ENCODE data around the gene TRAM2. TPM values are rescaled to one million over a fixed set of nuclear protein-coding genes. Genes with fewer than 3 reads are reported as not detected.

TRAM2 gene
- total and polyA plus RNA-seq, 8 donors: 1.9 to 11.2 (median 5.0) TPM

- Histone ChIP-seq H3K36me3 (no peaks in the 10 kb centered on the region), H3K4me1 (peaks cover 0 to 3% (median 0%) of the 10 kb centered on the region in 3 donors), H3K27ac (no peak overlapping the region), H3K27me3 (no peaks in the 10 kb centered on the region), H3K4me3 (no peak overlapping the region), H3K9me3 (no peaks in the 10 kb centered on the region)
- DNase-seq: no peak
- WGBS, 2 donors: 80 to 83% methylated on average over 6 of the region's 6 CpGs
- intact Hi-C loops (cut with DNase I): no loop called here
- peak in 1 of 4 donors; percentile 17 for ATAC-seq
- FAIRE-seq: no peak
- no peak for TF ChIP-seq CTCF (IDR thresholded peaks at IDR 0.05)
These were observed 18.4 kb downstream of the TRAM2 start for GRCh38 chr6:52558266-52559000.

GRCh38 chr6:52557389-52558265 is 19.2 kb downstream of the TRAM2 start:
- TF ChIP-seq CTCF (IDR thresholded peaks at IDR 0.05): no peak
- FAIRE-seq: no peak
- ATAC-seq: peak in 1 of 4 donors; percentile 21
- H3K27ac ChIP-seq: no peak overlapping the region
- H3K36me3 ChIP-seq: no peaks in the 10 kb centered on the region
- no peak overlapping the region for H3K4me3 ChIP-seq
- DNase-seq: no peak
- H3K27me3 ChIP-seq: no peaks in the 10 kb centered on the region
- peaks cover 0 to 3% (median 0%) of the 10 kb centered on the region in 3 donors for H3K4me1 ChIP-seq
- WGBS, 2 donors: 75 to 80% methylated on average over 11 of the region's 11 CpGs
- intact Hi-C loops (cut with DNase I): no loop called here
- H3K9me3 ChIP-seq: no peaks in the 10 kb centered on the region

- no peak for TF ChIP-seq CTCF (IDR thresholded peaks at IDR 0.05)
- 78 to 90% methylated on average over 5 of the region's 5 CpGs for WGBS, 2 donors
- H3K27me3 ChIP-seq: no peaks in the 10 kb centered on the region
- no peaks in the 10 kb centered on the region for H3K36me3 ChIP-seq
- no peak overlapping the region for H3K4me3 ChIP-seq
- no peak for ATAC-seq
- H3K4me1 ChIP-seq: peaks cover 5 to 18% (median 7%) of the 10 kb centered on the region in 3 donors
- no peak overlapping the region for H3K27ac ChIP-seq
- no peak for DNase-seq
- no peaks in the 10 kb centered on the region for H3K9me3 ChIP-seq
- FAIRE-seq: no peak
- intact Hi-C loops (cut with DNase I): no loop called here
These were observed 21.2 kb downstream of the TRAM2 start for GRCh38 chr6:52555518-52556233.

- ATAC-seq: no peak
- intact Hi-C loops (cut with DNase I): no loop called here
- Histone ChIP-seq H3K4me1 (peaks cover 5 to 25% (median 7%) of the 10 kb centered on the region in 3 donors), H3K27me3 (no peaks in the 10 kb centered on the region), H3K9me3 (no peaks in the 10 kb centered on the region), H3K36me3 (no peaks in the 10 kb centered on the region), H3K27ac (no peak overlapping the region), H3K4me3 (no peak overlapping the region)
- no peak for DNase-seq
- no peak for TF ChIP-seq CTCF (IDR thresholded peaks at IDR 0.05)
- WGBS, 2 donors: 96 to 97% methylated on average over 6 of the region's 6 CpGs
- FAIRE-seq: no peak
These were observed 22.1 kb downstream of the TRAM2 start for GRCh38 chr6:52554684-52555280.
